Activated naive CD4-positive, alpha-beta T cell treated with Interleukin-2 at 50 U/mL for 16 hours (primary cell): ENCODE results near the gene SNTG2.
"Not testable (repeated sequence)": the region's sequence is repeated elsewhere in the genome, so short reads cannot be mapped to it uniquely, and the experiment has no call there.

ENCODE experiments used
- DNase-seq: peaks from one replicate; pipeline ENCODE4 v3.0.0-alpha.2; 2020

The SNTG2 gene

GRCh38 chr2:1060372-1060771, 109.7 kb downstream of the SNTG2 start:
- no peak for DNase-seq

- no peak for DNase-seq
These were observed 110.3 kb downstream of the SNTG2 start for GRCh38 chr2:1060987-1061386.

- no peak for DNase-seq
These were observed 117.6 kb downstream of the SNTG2 start for GRCh38 chr2:1068241-1068640.

GRCh38 chr2:1068822-1069221, 118.2 kb downstream of the SNTG2 start:
- no peak for DNase-seq

GRCh38 chr2:1069847-1070246, 119.2 kb downstream of the SNTG2 start:
- DNase-seq = no peak

GRCh38 chr2:1070601-1071000, 120.0 kb downstream of the SNTG2 start:
- no peak for DNase-seq

- no peak for DNase-seq
These were observed 121.0 kb downstream of the SNTG2 start for GRCh38 chr2:1071650-1072049.

- DNase-seq = no peak
These were observed 121.6 kb downstream of the SNTG2 start for GRCh38 chr2:1072250-1072649.

GRCh38 chr2:1077911-1078310, 127.3 kb downstream of the SNTG2 start:
- no peak for DNase-seq

- DNase-seq = no peak
These were observed 127.7 kb downstream of the SNTG2 start for GRCh38 chr2:1078326-1078725.

- DNase-seq = no peak
These were observed 129.5 kb downstream of the SNTG2 start for GRCh38 chr2:1079873-1080799.

- DNase-seq = no peak
These were observed 131.0 kb downstream of the SNTG2 start for GRCh38 chr2:1081451-1082225.

GRCh38 chr2:1082456-1083205, 132.0 kb downstream of the SNTG2 start:
- DNase-seq = no peak

- no peak for DNase-seq
These were observed 137.7 kb downstream of the SNTG2 start for GRCh38 chr2:1088192-1088860.

- DNase-seq = no peak
These were observed 138.3 kb downstream of the SNTG2 start for GRCh38 chr2:1088940-1089339.

GRCh38 chr2:1091895-1092585, 141.4 kb downstream of the SNTG2 start:
- no peak for DNase-seq

- DNase-seq = not testable (repeated sequence)
These were observed 143.0 kb downstream of the SNTG2 start for GRCh38 chr2:1093668-1094067.

GRCh38 chr2:1097101-1097500, 146.5 kb downstream of the SNTG2 start:
- no peak for DNase-seq

GRCh38 chr2:1099418-1099817, 148.8 kb downstream of the SNTG2 start:
- DNase-seq = no peak

GRCh38 chr2:1101011-1101782, 150.5 kb downstream of the SNTG2 start:
- no peak for DNase-seq

GRCh38 chr2:1101982-1102590, 151.4 kb downstream of the SNTG2 start:
- DNase-seq = no peak
